Measurements from ENCODE around the gene SCN2B.

The SCN2B gene

DNA sequence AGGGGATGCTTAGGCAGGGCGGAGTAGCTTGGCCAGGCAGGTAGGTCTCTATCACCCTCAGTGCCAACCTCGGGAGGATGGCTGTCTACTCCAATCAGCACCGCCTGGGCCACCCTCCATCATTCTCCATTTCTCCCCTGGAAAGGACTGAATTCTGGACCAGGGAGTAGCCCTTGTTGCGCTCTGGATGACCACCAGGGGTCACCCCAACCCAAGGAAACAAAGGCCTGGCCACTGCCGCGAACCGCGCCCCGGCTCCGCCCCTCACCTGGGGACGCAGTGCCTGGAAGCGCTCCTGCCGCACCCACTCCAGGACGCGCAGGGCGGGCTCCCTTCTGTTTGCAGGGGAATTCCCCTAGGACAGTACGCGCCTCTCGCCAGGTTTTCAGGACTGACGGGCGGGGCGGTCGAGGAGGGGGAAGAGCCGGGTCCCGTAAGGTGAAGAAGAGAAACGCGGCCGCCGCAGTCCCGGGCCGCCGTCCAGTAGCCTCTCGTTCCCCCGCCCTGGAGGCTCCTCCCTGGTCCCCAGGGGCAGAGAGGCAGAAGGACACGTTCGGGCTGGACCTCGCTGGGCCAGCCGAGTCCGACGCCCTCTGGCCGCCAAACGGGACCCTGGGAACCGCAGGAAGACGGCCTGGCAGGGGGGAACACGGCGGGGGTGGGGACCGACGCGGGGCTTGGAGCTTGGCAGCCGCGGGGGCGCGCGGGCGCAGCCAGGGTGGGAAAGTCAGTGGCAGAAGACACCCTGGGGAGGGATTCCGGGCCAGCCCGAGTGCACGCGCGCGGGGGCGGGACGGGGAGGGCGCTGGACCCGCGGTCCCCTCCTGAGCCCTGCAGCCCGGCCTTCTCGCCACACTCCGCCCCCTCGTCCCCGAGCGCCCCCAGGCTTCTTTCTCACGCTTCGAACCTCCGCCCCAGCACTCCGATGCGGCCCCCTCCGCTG, 30.9 kb downstream of the SCN2B start:
- H3K27ac ChIP-seq = peak overlapping the region; percentile 38
- H3K4me3 ChIP-seq (ENCODE audit: low read depth in 1 of 2, low read length in 1 of 2) = peak overlapping the region; percentile 76 to 98
- no peaks in the 10 kb centered on the region for H3K9me3 ChIP-seq
- TF ChIP-seq, protein P1, sequence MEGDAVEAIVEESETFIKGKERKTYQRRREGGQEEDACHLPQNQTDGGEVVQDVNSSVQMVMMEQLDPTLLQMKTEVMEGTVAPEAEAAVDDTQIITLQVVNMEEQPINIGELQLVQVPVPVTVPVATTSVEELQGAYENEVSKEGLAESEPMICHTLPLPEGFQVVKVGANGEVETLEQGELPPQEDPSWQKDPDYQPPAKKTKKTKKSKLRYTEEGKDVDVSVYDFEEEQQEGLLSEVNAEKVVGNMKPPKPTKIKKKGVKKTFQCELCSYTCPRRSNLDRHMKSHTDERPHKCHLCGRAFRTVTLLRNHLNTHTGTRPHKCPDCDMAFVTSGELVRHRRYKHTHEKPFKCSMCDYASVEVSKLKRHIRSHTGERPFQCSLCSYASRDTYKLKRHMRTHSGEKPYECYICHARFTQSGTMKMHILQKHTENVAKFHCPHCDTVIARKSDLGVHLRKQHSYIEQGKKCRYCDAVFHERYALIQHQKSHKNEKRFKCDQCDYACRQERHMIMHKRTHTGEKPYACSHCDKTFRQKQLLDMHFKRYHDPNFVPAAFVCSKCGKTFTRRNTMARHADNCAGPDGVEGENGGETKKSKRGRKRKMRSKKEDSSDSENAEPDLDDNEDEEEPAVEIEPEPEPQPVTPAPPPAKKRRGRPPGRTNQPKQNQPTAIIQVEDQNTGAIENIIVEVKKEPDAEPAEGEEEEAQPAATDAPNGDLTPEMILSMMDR (IDR thresholded peaks at IDR 0.05) = peak; percentile 96
- no peaks in the 10 kb centered on the region for H3K36me3 ChIP-seq
- H3K4me1 ChIP-seq (ENCODE audit: control insufficient read depth in 1 of 2, insufficient read depth in 1 of 2, low read depth in 1 of 2, low read length in 1 of 2) = peaks cover 24 to 31% of the 10 kb centered on the region in 2 experiments
- H3K27me3 ChIP-seq = peaks cover 58% of the 10 kb centered on the region

DNA sequence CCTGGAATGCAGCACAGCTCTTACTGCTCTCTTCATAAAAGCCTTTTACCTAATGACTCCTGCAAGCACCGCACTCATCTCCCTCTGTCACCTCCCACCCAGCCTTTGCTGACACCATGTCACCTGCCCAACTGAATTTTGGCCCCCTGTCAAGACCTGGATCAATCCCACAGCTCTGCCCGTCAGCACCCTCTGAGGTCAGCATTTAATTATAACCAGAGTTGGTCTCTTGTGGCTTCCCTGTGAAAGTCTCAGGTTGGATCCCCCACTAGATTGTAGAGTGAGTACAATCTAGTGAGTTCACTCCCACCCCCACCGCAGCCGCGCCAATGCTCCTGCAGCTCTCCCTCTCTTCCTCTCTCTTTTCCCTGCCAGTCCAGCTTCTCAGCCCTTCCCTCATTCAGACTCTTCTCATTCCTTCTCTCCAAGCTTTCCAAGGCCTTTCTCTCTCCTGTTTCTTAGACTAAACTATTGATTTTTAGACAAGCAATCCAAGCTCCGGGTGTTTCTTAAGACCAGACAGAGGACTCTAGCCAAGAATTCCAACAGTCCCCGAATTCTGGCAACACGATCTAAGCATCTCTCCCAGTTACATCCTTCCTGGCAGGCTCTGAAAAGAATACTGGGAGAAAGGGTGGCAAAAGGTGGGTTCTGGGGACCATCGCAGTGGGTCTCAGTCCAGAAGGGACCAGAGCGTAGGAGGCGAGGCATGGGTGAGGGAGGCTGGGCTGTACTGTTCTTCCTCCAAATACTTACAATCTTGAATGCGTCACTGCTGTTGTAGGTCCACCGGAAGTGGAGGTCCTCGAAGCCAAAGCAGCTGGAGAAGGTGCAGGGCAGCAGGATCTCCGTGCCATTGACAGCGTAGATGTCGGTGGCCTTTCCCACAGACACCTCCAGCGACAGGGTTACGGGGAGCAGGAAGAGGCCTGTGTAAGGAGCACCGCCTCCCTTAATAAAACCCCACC, 31.9 kb downstream of the SCN2B start:
- H3K4me3 ChIP-seq (ENCODE audit: low read depth in 1 of 2, low read length in 1 of 2) = peak overlapping the region; percentile 76 to 98
- no peaks in the 10 kb centered on the region for H3K36me3 ChIP-seq
- no peaks in the 10 kb centered on the region for H3K9me3 ChIP-seq
- peaks cover 55% of the 10 kb centered on the region for H3K27me3 ChIP-seq
- TF ChIP-seq, protein P1 (IDR thresholded peaks at IDR 0.05) = no peak
- H3K27ac ChIP-seq = peak overlapping the region; percentile 38
- peaks cover 24 to 31% of the 10 kb centered on the region in 2 experiments for H3K4me1 ChIP-seq (ENCODE audit: control insufficient read depth in 1 of 2, insufficient read depth in 1 of 2, low read depth in 1 of 2, low read length in 1 of 2)

DNA sequence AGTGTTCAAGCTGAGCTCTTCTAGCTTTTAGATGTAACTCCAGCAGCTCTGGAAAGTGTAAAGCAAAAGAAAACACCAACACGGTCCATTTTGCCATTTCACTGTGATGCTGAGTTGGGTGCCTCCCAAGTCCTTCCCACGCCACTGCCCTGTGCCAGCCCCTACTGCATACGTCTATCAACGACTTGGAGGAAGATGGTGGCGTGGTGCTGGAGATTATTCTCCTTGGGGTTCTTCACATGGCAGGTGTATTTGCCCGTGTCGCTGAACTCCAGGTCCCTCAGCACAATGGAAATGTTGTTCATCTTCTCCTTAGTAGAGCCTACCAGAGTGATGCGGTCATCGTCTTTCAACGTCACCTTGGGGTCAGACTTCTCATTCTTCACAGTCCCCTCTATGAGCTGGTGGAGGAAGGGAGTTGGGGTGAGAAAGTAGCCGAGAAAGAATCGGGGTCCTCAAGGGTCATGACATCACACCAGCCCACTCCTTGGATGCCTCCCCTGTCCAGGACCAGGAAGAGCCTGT, 32.7 kb downstream of the SCN2B start:
- Histone ChIP-seq H3K36me3 (no peaks in the 10 kb centered on the region), H3K27ac (peak overlapping the region; percentile 68), H3K4me3 (ENCODE audit: low read depth in 1 of 2, low read length in 1 of 2) (no peak overlapping the region), H3K9me3 (no peaks in the 10 kb centered on the region), H3K27me3 (peaks cover 46% of the 10 kb centered on the region), H3K4me1 (ENCODE audit: control insufficient read depth in 1 of 2, insufficient read depth in 1 of 2, low read depth in 1 of 2, low read length in 1 of 2) (peaks cover 24 to 31% of the 10 kb centered on the region in 2 experiments)
- TF ChIP-seq, protein P1 (IDR thresholded peaks at IDR 0.05) = no peak

DNA sequence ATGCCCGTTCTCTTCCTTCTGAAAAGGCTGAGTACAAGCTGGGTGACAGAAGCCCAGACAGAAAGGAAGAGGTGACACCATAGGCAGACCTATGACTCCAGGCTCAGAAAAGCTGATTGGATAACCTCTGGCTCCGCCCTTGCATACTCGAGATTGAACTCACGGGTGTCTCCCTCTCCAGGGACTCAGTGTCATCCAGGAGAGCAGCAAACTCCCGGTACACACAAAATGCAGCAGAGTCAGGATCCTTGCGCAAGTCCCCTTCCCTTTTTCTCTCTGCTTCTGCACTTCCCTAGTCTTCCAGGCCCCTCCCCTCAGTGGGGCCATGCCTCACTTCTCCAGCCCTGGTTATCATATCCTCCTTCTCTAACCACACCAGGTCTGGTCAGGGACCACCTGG, 33.6 kb downstream of the SCN2B start:
- no peaks in the 10 kb centered on the region for H3K9me3 ChIP-seq
- peaks cover 37% of the 10 kb centered on the region for H3K27me3 ChIP-seq
- H3K4me3 ChIP-seq (ENCODE audit: low read depth in 1 of 2, low read length in 1 of 2) = peak overlapping the region; percentile 13 to 33
- TF ChIP-seq, protein P1 (IDR thresholded peaks at IDR 0.05) = no peak
- no peaks in the 10 kb centered on the region for H3K36me3 ChIP-seq
- peak overlapping the region; percentile 68 for H3K27ac ChIP-seq
- H3K4me1 ChIP-seq (ENCODE audit: control insufficient read depth in 1 of 2, insufficient read depth in 1 of 2, low read depth in 1 of 2, low read length in 1 of 2) = peaks cover 24 to 31% of the 10 kb centered on the region in 2 experiments

DNA sequence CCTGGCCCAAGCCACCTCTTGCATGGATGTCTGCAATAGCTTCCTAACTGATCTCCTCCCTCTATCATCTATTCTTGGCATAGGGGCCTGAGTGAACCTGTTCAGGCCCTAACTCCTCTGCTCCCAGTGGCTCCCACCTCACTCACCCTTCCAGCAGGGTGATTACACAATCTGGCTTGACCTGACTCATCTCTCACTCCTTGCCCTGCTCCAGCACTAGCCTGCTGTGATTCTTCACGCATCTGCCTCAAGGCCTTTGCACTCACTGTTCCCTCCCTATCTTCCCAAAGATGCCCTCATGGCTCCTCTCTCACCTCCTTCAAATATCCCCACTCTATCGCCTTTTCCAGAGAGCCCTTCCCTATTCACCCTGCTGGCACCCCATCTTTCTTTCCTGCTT, 34.4 kb downstream of the SCN2B start:
- H3K27ac ChIP-seq = peak overlapping the region; percentile 68
- H3K9me3 ChIP-seq = no peaks in the 10 kb centered on the region
- H3K36me3 ChIP-seq = no peaks in the 10 kb centered on the region
- TF ChIP-seq, protein P1 (IDR thresholded peaks at IDR 0.05) = no peak
- peaks cover 24 to 31% of the 10 kb centered on the region in 2 experiments for H3K4me1 ChIP-seq (ENCODE audit: control insufficient read depth in 1 of 2, insufficient read depth in 1 of 2, low read depth in 1 of 2, low read length in 1 of 2)
- peaks cover 30% of the 10 kb centered on the region for H3K27me3 ChIP-seq
- H3K4me3 ChIP-seq (ENCODE audit: low read depth in 1 of 2, low read length in 1 of 2) = no peak overlapping the region

Measured in neutrophil (primary cell).